SH-SY5Y (cell line): ENCODE data around the gene CD163.

Experiments
- GATA2 ChIP-seq: IDR thresholded peaks from 2 replicates; pipeline ENCODE4 v1.6.1; 2011; ENCODE audit warnings: mild to moderate bottlenecking, low read depth, low read length
- GATA3 ChIP-seq: IDR thresholded peaks from 2 replicates; pipeline ENCODE4 v1.6.1; 2011; ENCODE audit warnings: low read depth, mild to moderate bottlenecking, low read length, moderate library complexity

GRCh38 chr12:7496451-7496850 lies 7.1 kb downstream of the CD163 start:
- TF ChIP-seq GATA2 (no peak), GATA3 (no peak)
